RWPE1 (cell line): ENCODE results near the gene ELAVL1.

ENCODE experiments used
- CTCF ChIA-PET: fragments of 350-600 bp; sonication (Branson Sonifier 250); formaldehyde crosslinking; extraction: SDS; loops from one replicate; lab custom pipeline; 2021; lab: Yijun Ruan, JAX
- POLR2A ChIA-PET: fragments of 400-600 bp; formaldehyde crosslinking; extraction: SDS; loops from one replicate; lab custom pipeline; 2020; ENCODE audit warnings: antibody characterized with exemption; ENCODE audit not compliant: low non-redundant PET; lab: Yijun Ruan, JAX
- DNase-seq: peaks from one replicate; pipeline ENCODE4 v3.0.0; 2012; ENCODE audit warnings: low spot score
- H3K27ac ChIP-seq: fragments of 450-650 bp; 2 replicates; pipeline ENCODE4 v1.5.1; 2017
- TF ChIP-seq, protein P1 (sequence below): fragments of 450-650 bp; conservative IDR thresholded peaks from 2 replicates; pipeline ENCODE4 v1.5.1; 2017; ENCODE audit warnings: low read depth, mild to moderate bottlenecking

The ELAVL1 gene

DNA sequence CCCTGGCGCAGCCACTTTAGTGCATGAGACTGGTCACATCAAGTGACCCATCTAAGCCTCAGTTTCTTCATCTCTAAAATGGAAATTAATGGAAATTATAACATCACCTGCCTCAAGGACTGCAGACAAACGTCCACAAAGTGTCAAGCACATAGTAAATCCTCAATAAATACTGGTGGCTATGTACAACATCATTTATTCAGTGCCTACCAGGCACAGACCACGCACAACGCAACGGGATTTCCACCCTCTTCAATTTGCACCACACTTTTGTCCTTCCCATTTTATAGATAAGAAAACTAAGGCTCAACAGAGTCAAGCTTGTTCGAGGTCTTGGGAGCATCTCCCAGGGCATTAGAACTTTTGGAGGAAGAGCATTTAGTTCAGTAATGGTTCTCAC is 1.4 kb downstream of the ELAVL1 start:
- peak overlapping the region; percentile 81 for H3K27ac ChIP-seq
- ChIA-PET CTCF (interaction anchor here (0.6 kb wide), 3 partner anchors 24 to 651 kb away, joined by 3 to 7 read pairs (median 6); no protein-coding TSS in a partner anchor), POLR2A (no interaction called here)
- TF ChIP-seq, protein P1, sequence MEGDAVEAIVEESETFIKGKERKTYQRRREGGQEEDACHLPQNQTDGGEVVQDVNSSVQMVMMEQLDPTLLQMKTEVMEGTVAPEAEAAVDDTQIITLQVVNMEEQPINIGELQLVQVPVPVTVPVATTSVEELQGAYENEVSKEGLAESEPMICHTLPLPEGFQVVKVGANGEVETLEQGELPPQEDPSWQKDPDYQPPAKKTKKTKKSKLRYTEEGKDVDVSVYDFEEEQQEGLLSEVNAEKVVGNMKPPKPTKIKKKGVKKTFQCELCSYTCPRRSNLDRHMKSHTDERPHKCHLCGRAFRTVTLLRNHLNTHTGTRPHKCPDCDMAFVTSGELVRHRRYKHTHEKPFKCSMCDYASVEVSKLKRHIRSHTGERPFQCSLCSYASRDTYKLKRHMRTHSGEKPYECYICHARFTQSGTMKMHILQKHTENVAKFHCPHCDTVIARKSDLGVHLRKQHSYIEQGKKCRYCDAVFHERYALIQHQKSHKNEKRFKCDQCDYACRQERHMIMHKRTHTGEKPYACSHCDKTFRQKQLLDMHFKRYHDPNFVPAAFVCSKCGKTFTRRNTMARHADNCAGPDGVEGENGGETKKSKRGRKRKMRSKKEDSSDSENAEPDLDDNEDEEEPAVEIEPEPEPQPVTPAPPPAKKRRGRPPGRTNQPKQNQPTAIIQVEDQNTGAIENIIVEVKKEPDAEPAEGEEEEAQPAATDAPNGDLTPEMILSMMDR: no peak
- DNase-seq: no peak

DNA sequence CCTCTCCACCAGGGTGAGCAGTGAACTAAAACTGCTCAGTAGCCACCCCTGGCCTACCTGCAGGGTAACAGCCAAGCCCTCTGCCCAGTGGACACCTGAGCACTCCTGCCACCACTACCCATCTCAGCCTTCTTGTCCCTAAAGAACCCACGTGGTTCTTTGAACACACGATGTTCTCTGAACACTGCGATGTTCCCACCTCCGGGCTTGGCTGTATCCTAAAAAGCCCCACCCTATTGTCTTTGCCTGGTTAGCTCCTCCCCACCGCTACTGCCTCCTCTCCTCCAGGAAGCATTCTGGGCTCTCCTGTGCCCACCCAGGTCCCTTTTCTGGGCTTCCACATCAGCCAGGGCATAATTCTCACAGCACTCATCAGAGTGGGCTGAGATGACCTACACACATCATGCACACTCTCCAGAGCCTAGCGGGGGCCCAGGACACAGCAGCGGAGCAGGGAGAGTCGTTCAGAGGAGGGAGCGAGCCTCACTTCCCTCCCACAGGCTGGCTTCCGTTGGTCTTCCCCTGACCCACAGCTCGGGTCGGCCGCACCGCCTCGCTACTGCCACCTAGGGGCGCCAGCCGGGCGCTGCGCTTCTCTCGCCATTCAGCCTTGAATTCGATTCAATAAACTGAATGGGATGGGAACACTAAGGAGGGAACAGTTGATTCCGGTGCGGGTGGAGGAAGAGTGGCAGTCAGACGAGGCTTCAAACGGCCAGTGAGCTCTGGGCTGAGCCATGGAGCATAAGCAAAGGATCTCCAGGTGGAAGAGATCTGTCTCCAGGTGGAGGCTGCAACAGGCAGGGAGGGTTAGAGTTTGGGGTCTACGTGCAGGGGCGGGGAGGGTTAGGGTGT is 3.2 kb downstream of the ELAVL1 start:
- TF ChIP-seq, protein P1: peak; percentile 98
- ChIA-PET CTCF (interaction anchor here (0.6 to 2.7 kb wide), 11 partner anchors 10 to 141 kb away, joined by 3 to 21 read pairs (median 4); partner anchors contain the start of gene TIMM44), POLR2A (no interaction called here)
- H3K27ac ChIP-seq: peak overlapping the region; percentile 89
- peak; percentile 78 for DNase-seq

DNA sequence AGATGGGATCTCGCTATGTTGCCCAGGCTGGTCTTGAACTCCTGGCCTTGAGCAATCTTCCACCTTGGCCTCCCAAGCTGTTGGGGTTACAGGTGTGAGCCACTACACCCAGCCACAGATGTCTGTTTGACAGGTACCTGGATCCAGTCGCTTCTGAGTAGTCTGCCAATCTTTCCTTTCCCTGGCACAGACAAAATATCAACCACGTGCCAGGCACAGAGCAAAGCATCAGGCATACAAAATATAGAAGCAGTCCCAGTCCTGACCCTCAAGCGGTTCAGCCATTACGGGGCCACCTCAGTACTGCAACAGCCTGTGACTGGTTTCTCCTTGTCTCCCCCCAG is 3.8 kb downstream of the ELAVL1 start:
- DNase-seq: no peak
- TF ChIP-seq, protein P1: no peak
- ChIA-PET CTCF (interaction anchor here (0.6 to 2.7 kb wide), 4 partner anchors 31 to 140 kb away, joined by 3 to 21 read pairs (median 9); partner anchors contain the start of gene TIMM44), POLR2A (no interaction called here)
- H3K27ac ChIP-seq: peak overlapping the region; percentile 89

DNA sequence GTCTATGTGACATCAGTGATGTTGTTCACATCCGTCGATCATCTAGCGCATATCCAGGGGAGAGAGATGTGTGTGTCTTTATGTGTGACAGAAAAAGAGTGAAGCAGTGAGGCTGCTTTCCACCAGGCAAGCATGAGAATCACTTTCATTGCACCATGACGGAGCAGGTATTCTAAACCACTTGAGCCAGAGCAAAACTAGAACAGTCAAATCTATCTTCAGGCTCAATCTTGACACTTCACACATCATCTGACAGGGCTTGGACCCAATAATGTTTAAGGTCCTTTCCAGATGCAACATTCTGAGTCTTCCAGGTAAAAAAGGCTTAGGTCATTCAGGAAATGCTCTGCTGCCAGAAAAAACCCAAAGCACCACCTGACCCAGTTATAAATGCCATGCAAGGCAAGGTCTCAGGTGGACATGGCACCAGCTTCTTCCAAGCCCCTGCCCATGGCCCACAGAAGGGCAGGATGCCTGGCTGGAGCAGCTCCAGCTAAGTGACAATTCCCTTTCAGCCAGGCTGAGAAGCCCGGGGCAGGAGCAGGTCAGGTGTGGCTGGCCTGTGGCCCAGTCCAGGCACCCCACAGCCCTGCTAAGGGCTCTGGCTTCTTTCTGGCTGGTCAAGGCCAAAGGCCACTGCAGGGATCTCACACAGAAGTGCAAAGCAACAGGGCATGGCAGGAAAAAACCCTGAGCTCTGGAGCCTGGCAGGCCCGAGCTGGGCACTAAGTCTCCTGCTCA is 5.0 kb downstream of the ELAVL1 start:
- ChIA-PET POLR2A (no interaction called here), CTCF (interaction anchor here (0.6 to 2.7 kb wide), 2 partner anchors 30 to 46 kb away, joined by 4 to 15 read pairs; no protein-coding TSS in a partner anchor)
- no peak for DNase-seq
- TF ChIP-seq, protein P1: no peak
- peak overlapping the region; percentile 89 for H3K27ac ChIP-seq

DNA sequence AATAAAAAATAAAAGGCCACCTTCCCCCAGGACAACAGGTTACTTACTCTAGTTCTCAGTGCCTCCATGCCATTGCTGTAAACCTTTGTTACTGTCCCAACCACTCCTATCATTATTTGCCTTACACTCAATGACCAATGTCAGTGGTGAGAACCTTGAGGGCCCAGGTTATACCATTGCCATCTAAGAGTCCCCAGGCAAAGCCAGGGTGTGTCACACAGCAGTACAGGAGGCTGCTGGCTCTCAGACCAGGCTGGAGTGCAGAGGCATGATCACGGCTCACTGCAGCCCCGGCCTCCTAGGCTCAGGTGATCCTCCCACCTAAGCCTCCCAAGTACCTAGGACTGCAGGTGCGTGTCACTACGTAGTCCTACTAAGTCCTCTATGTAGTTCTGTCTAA is 6.1 kb downstream of the ELAVL1 start:
- ChIA-PET POLR2A (no interaction called here), CTCF (no interaction called here)
- TF ChIP-seq, protein P1: no peak
- peak overlapping the region; percentile 50 for H3K27ac ChIP-seq
- no peak for DNase-seq

DNA sequence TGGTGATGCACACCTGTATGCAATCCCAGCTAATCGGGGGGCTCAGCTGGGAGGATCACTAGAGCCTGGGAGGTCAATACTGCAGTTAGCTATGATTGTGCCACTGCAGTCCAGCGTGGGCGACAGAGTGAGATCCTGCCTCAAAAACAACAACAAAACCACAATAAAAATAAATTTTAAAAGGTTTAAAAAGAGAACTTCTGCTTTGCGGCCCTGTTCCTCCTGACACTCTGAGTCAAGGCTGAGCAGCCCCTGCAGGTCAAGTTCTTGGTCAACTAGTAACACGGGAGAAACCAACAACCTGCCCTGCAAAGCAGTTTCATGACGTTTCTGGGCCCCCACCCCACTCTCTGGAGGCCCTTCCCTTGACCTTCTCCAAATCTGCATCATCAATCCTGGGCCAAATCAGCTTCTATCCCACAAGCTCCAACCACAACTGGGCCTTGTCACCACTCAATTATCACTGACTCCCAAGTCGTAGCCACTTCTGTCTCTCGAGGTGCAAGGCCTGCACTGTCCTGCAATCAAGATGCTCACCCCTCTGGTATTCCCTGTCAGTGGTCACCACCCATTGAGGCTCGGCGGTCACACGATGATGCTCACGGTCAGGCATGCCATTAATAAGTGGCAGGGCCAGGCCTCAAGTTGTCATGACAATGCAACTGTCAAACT is 7.5 kb downstream of the ELAVL1 start:
- H3K27ac ChIP-seq: peak overlapping the region; percentile 50
- POLR2A ChIA-PET: no interaction called here
- TF ChIP-seq, protein P1: no peak
- CTCF ChIA-PET: interaction anchor here (0.6 kb wide), 1 partner anchor 106 kb away, joined by 4 read pairs; no protein-coding TSS in a partner anchor
- DNase-seq: no peak
